WTC11 (cell line): Measurements from ENCODE around the gene FBXL7. TPM values are rescaled to one million over a fixed set of nuclear protein-coding genes. Genes with fewer than 3 reads are reported as not detected.
A peak's percentile ranks its signal among the peaks of the same experiment; 100 is the strongest.

Experiments
- ATAC-seq: fragments of 200-7000 bp; cut with Tn5 transposase; 2 replicates; pipeline ENCODE4 v1.10.0; 2021; ENCODE audit warnings: mild to moderate bottlenecking, moderate library complexity
- CTCF ChIA-PET: fragments of 300-600 bp; sonication (Branson Sonifier 250); formaldehyde crosslinking; loops from one replicate; lab custom pipeline; 2021; ENCODE audit warnings: antibody characterized with exemption; lab: Charles Lee
- POLR2A ChIA-PET: fragments of 350-600 bp; sonication (Branson Sonifier 250); formaldehyde crosslinking; loops from one replicate; lab custom pipeline; 2021; ENCODE audit warnings: antibody characterized with exemption; lab: Charles Lee
- DNase-seq: peaks from one replicate; pipeline ENCODE4 v3.0.0; 2021; ENCODE audit warnings: low spot score
- H3K27ac Mint-ChIP-seq: 2 replicates; pipeline ENCODE4 v1.8.0; 2021; ENCODE audit warnings: mixed read lengths
- H3K27me3 Mint-ChIP-seq: 2 replicates; pipeline ENCODE4 v1.8.0; 2021; ENCODE audit warnings: low read depth, mild to moderate bottlenecking, moderate library complexity, mixed read lengths
- H3K36me3 Mint-ChIP-seq: 2 replicates; pipeline ENCODE4 v1.8.0; 2021; ENCODE audit warnings: mixed read lengths
- H3K4me1 Mint-ChIP-seq: 2 replicates; pipeline ENCODE4 v1.8.0; 2022; ENCODE audit warnings: mixed read lengths
- H3K4me3 Mint-ChIP-seq: 2 replicates; pipeline ENCODE4 v1.8.0; 2021; ENCODE audit warnings: mild to moderate bottlenecking, moderate library complexity, mixed read lengths
- H3K9me3 Mint-ChIP-seq: 2 replicates; pipeline ENCODE4 v1.8.0; 2021; ENCODE audit warnings: mixed read lengths
- ATF3 ChIP-seq: sonication (generic); formaldehyde crosslinking; conservative IDR thresholded peaks from 2 replicates; pipeline ENCODE4 v1.8.1; 2022; ENCODE audit warnings: mild to moderate bottlenecking, missing genetic modification reagents
- CREM ChIP-seq: sonication (generic); formaldehyde crosslinking; IDR thresholded peaks from 2 replicates; pipeline ENCODE4 v1.8.1; 2022; ENCODE audit warnings: mild to moderate bottlenecking, missing genetic modification reagents, moderate library complexity
- E2F4 ChIP-seq: sonication (generic); formaldehyde crosslinking; IDR thresholded peaks from 2 replicates; pipeline ENCODE4 v1.8.1; 2022; ENCODE audit warnings: low read depth, mild to moderate bottlenecking, moderate library complexity, missing genetic modification reagents, borderline replicate concordance
- EMX1 ChIP-seq: fragments of 250-450 bp; sonication (Bioruptor Pico); IDR thresholded peaks from 2 replicates; pipeline ENCODE4 v1.8.0; 2021; ENCODE audit warnings: mild to moderate bottlenecking
- ESRRA ChIP-seq: sonication (generic); formaldehyde crosslinking; IDR thresholded peaks from 2 replicates; pipeline ENCODE4 v1.8.1; 2022; ENCODE audit warnings: mild to moderate bottlenecking, missing genetic modification reagents, borderline replicate concordance
- FOXJ3 ChIP-seq: sonication (generic); formaldehyde crosslinking; IDR thresholded peaks from 2 replicates; pipeline ENCODE4 v1.9.0; 2021; ENCODE audit warnings: missing genetic modification reagents, mild to moderate bottlenecking, borderline replicate concordance
- HMGA2 ChIP-seq: fragments of 250-450 bp; sonication (Bioruptor Pico); IDR thresholded peaks from 2 replicates; pipeline ENCODE4 v1.4.0; 2021; ENCODE audit warnings: mild to moderate bottlenecking, moderate library complexity
- HMGXB4 ChIP-seq: sonication (generic); formaldehyde crosslinking; IDR thresholded peaks from 2 replicates; pipeline ENCODE4 v1.8.1; 2023; ENCODE audit warnings: mild to moderate bottlenecking, moderate library complexity, missing genetic modification reagents
- IRF1 ChIP-seq: sonication (generic); formaldehyde crosslinking; IDR thresholded peaks from 2 replicates; pipeline ENCODE4 v1.8.0; 2023; ENCODE audit warnings: missing genetic modification reagents
- IRF2 ChIP-seq: sonication (generic); formaldehyde crosslinking; IDR thresholded peaks from 2 replicates; pipeline ENCODE4 v1.8.0; 2022; ENCODE audit warnings: low read depth, missing genetic modification reagents, borderline replicate concordance
- MYBL2 ChIP-seq: sonication (generic); formaldehyde crosslinking; IDR thresholded peaks from 2 replicates; pipeline ENCODE4 v1.8.1; 2023; ENCODE audit warnings: mild to moderate bottlenecking, moderate library complexity, missing genetic modification reagents
- NFYB ChIP-seq: sonication (generic); formaldehyde crosslinking; conservative IDR thresholded peaks from 2 replicates; pipeline ENCODE4 v1.8.0; 2022; ENCODE audit warnings: low read depth, missing genetic modification reagents
- OVOL2 ChIP-seq: fragments of 250-450 bp; sonication (Bioruptor Pico); IDR thresholded peaks from 2 replicates; pipeline ENCODE4 v1.9.0; 2021; ENCODE audit warnings: mild to moderate bottlenecking, borderline replicate concordance
- PRRX2 ChIP-seq: fragments of 250-450 bp; sonication (Bioruptor Pico); IDR thresholded peaks from 2 replicates; pipeline ENCODE4 v1.8.0; 2021; ENCODE audit warnings: mild to moderate bottlenecking
- RELA ChIP-seq: sonication (generic); formaldehyde crosslinking; IDR thresholded peaks from 2 replicates; pipeline ENCODE4 v1.8.1; 2022; ENCODE audit warnings: missing genetic modification reagents, mild to moderate bottlenecking, borderline replicate concordance
- ZBTB21 ChIP-seq: sonication (generic); formaldehyde crosslinking; IDR thresholded peaks from 2 replicates; pipeline ENCODE4 v1.8.1; 2023; ENCODE audit warnings: mild to moderate bottlenecking, missing genetic modification reagents, borderline replicate concordance
- ZNF281 ChIP-seq: sonication (generic); formaldehyde crosslinking; IDR thresholded peaks from 2 replicates; pipeline ENCODE4 v1.8.0; 2023; ENCODE audit warnings: mild to moderate bottlenecking, missing genetic modification reagents
- ZNF396 ChIP-seq: fragments of 250-450 bp; sonication (Bioruptor Pico); IDR thresholded peaks from 2 replicates; pipeline ENCODE4 v1.8.0; 2021; ENCODE audit warnings: mild to moderate bottlenecking, moderate library complexity, borderline replicate concordance
- ZNF532 ChIP-seq: fragments of 250-450 bp; sonication (Bioruptor Pico); IDR thresholded peaks from 2 replicates; pipeline ENCODE4 v1.9.0; 2021; ENCODE audit warnings: mild to moderate bottlenecking, borderline replicate concordance
- total RNA-seq: library from RNA; stranded (reverse); gene quantifications from 3 replicates; pipeline ENCODE4 v1.2.3, GENCODE V29; 2021

Gene FBXL7
- total RNA-seq, 1 experiment from 2014 or later: 13.8 TPM

GRCh38 chr5:15499528-15500324, at the start of gene FBXL7 (continued):
- TF ChIP-seq MYBL2 (CRISPR knock-in tag) (no peak), HMGXB4 (CRISPR knock-in tag) (peak; percentile 53; the same call in 1 of the 2 replicates)

- no peak for ATAC-seq
- ChIA-PET POLR2A (no interaction called here), CTCF (no interaction called here)
- peaks cover 5% of the 10 kb centered on the region for H3K4me1 Mint-ChIP-seq
- H3K27ac Mint-ChIP-seq: no peak overlapping the region
- DNase-seq: no peak
- TF ChIP-seq OVOL2 (no peak), NFYB (CRISPR knock-in tag) (no peak), FOXJ3 (CRISPR knock-in tag) (no peak), RELA (CRISPR knock-in tag) (no peak), ZNF396 (CRISPR knock-in tag) (no peak), CREM (no peak), HMGA2 (CRISPR knock-in tag) (no peak), ZNF281 (CRISPR knock-in tag) (no peak), ATF3 (CRISPR knock-in tag) (no peak), PRRX2 (CRISPR knock-in tag) (no peak), ZBTB21 (CRISPR knock-in tag) (no peak)
- H3K4me3 Mint-ChIP-seq: no peak overlapping the region
- H3K36me3 Mint-ChIP-seq: no peaks in the 10 kb centered on the region
- peaks cover 10% of the 10 kb centered on the region for H3K9me3 Mint-ChIP-seq
- H3K27me3 Mint-ChIP-seq: no peaks in the 10 kb centered on the region
Measured at GRCh38 chr5:15450473-15450872, 49.5 kb upstream of the FBXL7 start.

- H3K36me3 Mint-ChIP-seq: no peaks in the 10 kb centered on the region
- DNase-seq: no peak
- no peaks in the 10 kb centered on the region for H3K27me3 Mint-ChIP-seq
- H3K4me3 Mint-ChIP-seq: no peak overlapping the region
- H3K27ac Mint-ChIP-seq: no peak overlapping the region
- POLR2A ChIA-PET: no interaction called here
- peaks cover under 1% of the 10 kb centered on the region; the same call in 1 of the 2 replicates for H3K4me1 Mint-ChIP-seq
- ATAC-seq: no peak
- CTCF ChIA-PET: no interaction called here
- H3K9me3 Mint-ChIP-seq: peaks cover 13% of the 10 kb centered on the region
- TF ChIP-seq IRF2 (no peak), ZNF281 (CRISPR knock-in tag) (no peak), EMX1 (CRISPR knock-in tag) (no peak), IRF1 (CRISPR knock-in tag) (no peak), ZNF532 (CRISPR knock-in tag) (no peak), ESRRA (no peak), E2F4 (no peak)
Measured at GRCh38 chr5:15450949-15451348, 49.0 kb upstream of the FBXL7 start.
